Measurements from ENCODE around the gene PTPN4. TPM values are rescaled to one million over a fixed set of nuclear protein-coding genes. Genes with fewer than 3 reads are reported as not detected.

Gene PTPN4
- total RNA-seq, 4 donors from 2014 or later = 23.3 to 45.4 (median 39.1) TPM

GRCh38 chr2:119734047-119734446 is 25.7 kb upstream of the PTPN4 start:
- no peak for TF ChIP-seq CTCF (IDR thresholded peaks at IDR 0.05; ENCODE audit: low read depth)

- TF ChIP-seq CTCF (IDR thresholded peaks at IDR 0.05; ENCODE audit: low read depth) = no peak
These were observed 24.2 kb upstream of the PTPN4 start for GRCh38 chr2:119735565-119735964.

- TF ChIP-seq CTCF (IDR thresholded peaks at IDR 0.05; ENCODE audit: low read depth) = no peak
These were observed 23.7 kb upstream of the PTPN4 start for GRCh38 chr2:119736021-119736420.

- TF ChIP-seq CTCF (IDR thresholded peaks at IDR 0.05; ENCODE audit: low read depth) = no peak
These were observed 20.0 kb upstream of the PTPN4 start for GRCh38 chr2:119739580-119740255.

- TF ChIP-seq CTCF (IDR thresholded peaks at IDR 0.05; ENCODE audit: low read depth) = no peak
These were observed 18.7 kb upstream of the PTPN4 start for GRCh38 chr2:119741001-119741400.

- no peak for TF ChIP-seq CTCF (IDR thresholded peaks at IDR 0.05; ENCODE audit: low read depth)
These were observed 17.9 kb upstream of the PTPN4 start for GRCh38 chr2:119741868-119742267.

GRCh38 chr2:119744335-119744939 is 15.3 kb upstream of the PTPN4 start:
- no peak for TF ChIP-seq CTCF (IDR thresholded peaks at IDR 0.05; ENCODE audit: low read depth)

Measured in subcutaneous adipose tissue (tissue), 4 donors.